COR-L47 (cell line): ENCODE results near the gene FBN2.

Experiments
- DNase-seq: peaks from one replicate; lab custom pipeline; 2025; lab: John Stamatoyannopoulos, UW

The FBN2 gene

DNA sequence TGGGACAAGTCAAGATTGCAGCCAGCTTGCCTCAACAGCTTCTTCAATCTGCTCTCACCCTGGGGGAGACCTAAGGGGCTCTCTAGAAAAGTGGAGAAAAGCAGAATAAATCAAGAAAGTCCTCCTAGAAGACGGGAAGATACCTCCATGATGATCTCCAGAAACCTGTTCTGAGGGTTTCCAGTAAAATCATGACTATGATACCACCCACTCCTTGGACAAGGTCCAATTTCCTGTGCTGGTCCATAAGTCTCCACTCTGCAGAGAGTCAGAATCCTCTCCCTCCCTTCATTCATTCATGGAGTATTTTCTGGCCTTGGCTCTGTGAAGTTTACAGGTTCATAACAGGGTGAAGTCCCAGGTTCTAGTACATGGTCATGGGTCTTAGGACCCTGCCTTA is 285.8 kb downstream of the FBN2 start:
- no peak for DNase-seq

DNA sequence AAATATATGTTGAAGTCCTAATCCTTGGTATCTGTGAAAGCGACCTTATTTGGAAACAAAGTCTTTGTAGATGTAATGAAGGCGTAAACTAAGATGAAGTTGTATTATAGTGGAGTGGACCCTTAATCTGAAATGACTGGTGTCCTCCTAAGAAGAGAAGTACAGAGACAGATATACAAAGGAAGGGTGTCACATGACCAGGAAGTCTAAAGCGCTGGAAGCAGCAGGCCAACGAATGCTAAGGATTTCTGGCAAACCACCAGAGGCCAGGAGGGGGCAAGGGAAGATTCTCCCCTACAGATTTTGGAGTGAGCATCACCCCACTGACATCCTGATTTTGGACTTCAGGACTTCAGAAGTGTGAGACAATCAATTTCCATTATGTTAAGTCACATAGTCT is 292.1 kb downstream of the FBN2 start:
- no peak for DNase-seq

DNA sequence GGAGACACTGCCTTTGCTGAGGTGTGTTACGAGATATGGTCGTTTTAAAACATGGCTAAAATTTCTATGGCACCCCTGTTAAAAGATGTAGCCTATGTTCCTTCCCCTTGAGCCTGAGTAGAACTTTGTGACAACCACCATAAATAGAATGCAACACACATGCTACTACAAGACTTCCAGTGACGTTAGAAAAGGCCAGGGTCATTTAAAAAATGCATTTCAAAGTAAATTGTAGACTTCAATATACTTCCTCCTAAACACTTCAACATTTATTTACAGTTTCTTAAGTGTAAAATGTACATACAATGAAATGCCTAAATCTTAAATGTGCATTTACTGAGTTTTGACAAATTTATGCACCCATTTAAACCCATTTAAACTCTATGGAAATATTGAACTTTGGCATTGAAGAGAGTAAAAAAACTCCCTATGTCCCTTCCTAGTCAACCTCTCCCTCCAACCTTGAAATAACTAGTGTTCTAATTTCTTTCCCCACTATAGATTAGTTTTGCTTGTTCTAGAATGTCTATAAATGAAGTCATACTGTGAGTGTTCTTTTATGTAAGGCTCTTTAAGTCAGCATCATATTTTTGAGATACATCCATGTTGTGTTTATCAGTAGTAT is 294.0 kb downstream of the FBN2 start:
- no peak for DNase-seq

DNA sequence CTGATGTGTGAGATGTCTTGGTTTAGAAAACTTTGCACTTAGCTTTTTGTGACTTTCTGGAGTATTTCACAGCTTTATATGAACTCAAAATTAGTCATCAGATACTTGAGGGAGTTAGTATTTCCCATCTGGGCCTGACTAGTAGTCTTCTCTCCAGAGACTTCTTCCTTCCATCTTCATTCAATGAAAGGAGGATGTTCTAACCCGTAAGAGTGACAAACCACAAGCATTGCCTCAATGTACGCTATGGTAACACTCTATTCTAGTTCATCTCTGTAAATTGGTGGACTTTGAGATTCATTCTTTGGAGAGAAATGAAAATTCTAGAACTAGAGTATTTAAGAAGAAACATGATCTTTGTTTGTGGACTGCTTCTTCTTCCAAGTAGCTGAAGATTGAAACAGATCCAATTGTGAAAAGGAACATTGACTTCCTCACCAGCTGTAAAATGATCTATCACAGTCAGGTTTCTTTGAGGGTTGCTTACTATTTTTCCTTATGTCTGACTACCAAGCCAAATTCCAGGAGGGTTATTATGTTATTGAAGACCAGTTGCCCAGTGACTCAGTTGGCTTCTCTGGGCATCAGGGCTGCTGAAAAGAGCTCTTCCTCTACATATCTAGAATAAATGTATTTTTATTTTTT is 296.9 kb downstream of the FBN2 start:
- DNase-seq: no peak

DNA sequence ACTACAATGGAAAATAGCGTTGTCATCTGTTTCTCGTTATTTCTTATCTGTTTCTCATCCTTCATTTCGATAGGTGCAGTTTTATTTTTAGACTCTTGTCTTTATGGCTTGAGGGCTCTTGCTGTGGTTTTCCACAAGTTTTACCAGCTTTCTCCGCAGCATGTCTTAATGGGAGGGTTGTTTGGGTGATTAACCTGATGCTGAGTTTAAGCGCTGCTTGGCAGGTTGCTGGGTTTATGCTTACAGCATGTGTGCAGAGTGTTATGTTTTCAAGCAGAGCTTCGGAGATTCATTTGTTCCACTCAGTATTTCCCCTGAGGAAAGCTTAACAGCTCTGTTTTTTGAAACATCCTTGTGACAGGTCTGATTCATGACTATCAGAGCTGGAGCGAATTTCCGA is 300.5 kb downstream of the FBN2 start:
- no peak for DNase-seq

DNA sequence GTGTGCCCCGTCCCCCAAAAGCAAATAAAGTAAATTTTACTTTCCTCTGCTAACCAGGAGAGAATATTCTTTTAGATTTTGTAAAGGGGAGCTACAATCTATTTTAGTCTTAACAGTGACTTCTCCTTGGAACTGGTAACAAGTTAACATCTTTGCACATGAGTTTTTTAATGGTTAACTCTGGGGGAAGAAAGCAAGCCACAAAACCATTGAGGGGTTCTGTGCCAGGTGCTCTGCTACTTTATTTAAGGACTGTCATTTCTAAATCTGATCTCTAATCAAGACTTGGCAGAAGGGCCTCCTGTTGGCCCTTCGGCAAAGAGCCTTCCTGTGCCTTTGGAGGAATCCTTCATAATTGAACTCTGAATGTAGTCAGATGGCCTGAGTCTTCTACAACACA is 301.0 kb downstream of the FBN2 start:
- DNase-seq: no peak

DNA sequence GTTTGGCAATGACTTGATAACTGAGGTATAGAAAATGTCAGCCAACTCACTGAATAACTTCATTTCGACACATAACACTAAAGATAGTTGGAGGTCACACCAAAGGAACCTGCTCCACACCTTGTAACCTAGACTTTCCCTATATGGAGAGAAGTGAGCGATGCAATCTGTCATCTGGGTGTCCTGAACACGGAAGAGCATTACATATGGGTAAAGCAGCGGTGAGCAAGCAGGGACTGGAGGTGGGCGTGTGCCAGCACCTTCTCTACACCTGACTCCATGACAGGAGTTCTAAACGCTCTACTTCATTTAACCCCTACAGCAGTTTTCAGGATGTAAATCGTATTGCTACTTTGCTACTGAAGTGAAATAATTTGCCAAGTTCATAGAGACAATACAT is 301.7 kb downstream of the FBN2 start:
- DNase-seq: no peak

DNA sequence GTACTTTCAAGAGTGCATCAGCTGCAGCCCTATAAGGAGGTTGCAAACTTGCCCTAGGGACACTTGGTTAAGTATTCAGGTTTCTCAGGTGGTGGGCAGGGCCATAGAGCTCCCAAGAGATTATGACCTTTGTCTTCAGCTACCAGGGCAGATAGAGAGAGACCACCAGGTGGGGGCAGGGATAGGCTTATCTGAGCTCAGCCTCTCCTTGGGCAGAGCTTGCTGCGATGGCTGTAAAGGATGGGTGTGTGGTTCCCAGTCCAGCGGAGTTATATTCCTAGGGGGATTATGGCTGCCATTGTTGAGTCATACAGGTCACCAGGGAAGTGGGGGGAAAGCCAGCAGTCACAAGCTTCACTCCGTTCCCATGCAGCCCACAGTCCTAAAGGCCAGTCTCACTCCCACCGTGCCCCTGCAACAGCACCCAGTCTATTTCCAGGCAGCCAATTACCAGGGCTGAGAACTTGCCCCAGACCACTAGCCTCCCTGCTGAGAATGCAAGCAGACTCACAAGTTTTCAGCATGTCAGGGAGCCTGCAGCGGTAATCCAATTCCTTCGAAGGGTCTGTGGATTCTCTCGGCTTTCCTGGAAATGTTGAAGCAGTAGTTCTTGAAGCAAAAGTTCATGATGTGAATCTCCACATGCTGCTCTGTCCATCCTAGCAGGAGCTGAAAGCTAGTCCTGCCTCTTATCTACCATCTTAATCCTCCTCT is 303.0 kb downstream of the FBN2 start:
- no peak for DNase-seq

DNA sequence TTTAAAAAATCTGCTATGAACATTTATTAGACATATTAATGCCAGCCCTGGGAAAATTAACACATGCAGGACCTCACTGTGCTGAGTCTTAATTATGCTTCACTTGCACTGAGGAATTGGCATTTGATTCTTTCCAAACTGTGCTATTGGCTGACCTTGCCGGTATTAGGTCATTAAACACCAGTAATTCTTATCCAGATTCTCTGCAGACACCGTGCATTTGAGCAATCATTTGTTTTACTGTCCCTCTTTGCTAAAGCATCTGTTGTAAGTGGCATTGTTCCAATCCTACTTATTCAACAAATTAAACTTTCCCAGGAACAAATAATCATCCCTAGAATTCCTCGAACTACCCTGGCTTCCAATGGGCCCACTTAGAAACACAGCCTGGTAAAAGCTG is 309.5 kb downstream of the FBN2 start:
- DNase-seq: no peak

DNA sequence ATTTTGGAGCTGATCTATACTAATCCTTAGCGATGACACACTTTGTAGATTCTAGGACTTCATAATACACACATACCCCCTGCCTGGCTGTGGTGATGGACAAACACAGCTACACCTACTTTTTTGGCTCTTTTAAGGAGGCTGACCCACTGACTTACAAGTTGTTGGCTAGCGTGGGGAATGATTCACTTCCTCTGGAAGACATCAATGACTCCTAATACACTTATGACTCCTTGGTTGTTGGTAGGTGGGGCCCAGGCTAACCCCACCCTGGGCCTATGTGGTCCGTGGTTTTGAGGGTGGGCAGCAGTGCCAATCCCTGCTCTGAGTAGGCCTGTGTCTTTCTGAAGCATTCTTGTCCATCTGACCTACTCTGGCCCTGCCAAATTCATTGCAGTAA is 310.0 kb downstream of the FBN2 start:
- no peak for DNase-seq

DNA sequence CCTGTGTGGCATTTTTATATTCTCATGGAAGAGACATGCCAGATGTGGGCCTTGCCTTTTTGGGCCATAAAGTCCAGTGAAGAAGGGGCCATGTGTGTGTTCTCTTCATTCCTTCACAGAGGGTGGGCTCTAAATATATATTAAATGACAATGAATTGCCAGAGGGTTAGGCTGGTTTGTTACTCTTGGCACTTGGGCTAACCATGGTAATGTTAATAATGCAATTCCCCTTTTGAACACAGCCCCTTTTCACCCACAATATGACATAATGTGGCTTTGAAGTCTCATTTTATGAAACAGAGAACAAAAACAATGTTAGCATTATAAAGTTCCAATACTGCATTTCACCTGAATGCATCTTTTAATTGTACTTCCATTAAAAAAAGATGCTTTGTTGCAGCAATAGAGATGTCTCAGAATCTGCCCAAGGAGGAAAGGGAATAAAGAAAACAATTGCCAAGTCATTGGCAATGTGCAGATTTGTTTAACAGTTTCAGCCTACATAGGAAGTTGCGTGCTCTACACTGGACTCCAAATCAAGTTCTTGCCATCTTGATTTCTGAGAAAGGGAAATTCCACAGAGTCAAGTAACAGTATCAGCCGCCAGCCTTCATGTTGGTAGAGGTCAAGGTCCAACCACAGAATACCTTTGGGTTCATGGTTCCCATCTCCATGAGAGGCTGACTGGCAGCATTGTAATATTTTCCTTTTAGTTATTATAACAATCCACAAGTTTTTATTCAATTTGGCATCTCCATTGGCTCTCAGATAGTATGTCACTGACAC is 312.6 kb downstream of the FBN2 start:
- DNase-seq: no peak

DNA sequence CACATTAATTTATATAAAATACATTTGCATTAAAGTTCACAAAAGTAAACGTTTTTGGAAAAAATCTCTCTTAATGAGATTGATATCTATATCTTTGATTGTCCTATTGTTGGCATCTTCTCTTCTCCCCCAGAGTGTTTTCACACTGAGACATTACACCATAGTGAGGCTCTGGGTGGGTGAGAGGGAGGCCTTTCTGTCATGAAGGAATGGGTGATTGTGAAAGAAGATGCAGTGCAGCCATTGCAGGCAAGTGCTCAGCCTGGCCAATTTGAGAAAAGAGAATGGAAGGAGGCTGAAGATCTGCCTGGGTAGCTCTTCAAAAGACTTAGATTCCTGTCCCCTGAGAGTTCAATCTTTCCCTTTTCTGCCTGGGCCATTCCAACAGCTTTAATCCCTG is 313.7 kb downstream of the FBN2 start:
- no peak for DNase-seq

DNA sequence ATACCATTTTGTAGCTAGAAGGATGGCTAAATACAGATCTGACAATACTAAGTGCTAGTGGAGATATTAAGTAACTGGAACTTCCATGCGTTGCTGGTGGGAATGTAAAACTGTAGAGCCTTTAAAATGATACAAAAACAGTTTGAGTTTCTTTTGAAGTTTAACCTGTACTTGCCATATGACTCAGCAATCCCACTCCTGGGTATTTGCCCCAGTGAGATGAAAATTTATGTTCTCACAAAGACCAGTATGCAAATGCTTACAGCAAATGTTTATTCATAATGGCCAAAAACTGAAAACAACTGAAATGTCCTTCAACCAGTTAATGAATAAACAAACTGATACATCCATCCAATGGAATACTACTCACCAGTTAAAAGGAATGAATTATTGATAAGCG is 317.2 kb downstream of the FBN2 start:
- no peak for DNase-seq

DNA sequence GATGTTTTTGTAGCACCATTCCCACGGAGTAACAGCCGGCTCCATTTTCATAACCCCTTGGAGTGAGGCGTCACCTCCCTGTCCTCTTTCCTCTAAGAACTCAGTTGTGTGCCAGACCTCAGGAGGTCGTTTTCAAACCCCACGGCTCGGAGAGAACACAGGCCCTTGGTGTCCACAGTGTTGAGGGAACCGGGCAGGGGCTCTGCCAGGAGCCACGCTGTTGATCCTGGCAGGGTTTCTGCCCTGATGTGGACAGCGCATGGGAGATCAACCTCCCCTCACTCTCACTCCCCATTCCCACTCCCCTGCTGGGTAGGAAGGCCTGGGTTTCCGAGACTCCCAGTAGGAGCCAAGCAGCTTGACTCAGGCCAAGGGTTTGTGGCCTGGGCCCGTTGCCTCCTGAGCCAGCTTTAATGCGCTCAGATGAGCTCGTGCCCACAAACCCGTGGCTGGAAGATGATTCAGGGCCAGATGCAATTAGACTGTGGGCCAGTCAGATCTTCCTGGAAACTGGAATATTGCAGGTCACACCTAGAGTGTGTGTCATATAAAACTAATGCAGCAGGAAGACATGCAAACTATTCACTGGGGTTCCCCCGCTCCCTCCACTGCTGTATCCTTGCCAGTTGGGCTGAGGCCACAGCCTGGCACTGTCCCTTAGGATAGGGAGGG is 321.0 kb downstream of the FBN2 start:
- DNase-seq: no peak

DNA sequence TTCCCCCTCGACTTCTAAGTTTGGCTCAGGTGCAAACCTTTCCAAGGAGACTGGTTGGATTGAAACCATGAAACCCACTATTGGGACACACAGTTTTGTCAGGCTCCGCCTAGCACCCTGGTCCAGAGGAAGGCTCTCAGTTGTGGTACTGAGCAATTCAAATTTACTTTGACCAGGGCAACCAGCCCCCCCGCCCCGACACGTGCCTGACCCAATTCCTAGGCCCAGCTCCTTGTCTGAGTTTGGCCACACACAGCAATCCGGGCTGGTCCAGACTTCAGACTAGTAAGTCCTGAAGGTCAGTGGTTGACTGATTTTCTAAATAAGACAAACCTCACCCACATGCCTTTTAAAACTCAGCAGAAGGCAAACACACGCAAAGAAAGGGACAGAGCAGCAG is 321.8 kb downstream of the FBN2 start:
- DNase-seq: no peak

DNA sequence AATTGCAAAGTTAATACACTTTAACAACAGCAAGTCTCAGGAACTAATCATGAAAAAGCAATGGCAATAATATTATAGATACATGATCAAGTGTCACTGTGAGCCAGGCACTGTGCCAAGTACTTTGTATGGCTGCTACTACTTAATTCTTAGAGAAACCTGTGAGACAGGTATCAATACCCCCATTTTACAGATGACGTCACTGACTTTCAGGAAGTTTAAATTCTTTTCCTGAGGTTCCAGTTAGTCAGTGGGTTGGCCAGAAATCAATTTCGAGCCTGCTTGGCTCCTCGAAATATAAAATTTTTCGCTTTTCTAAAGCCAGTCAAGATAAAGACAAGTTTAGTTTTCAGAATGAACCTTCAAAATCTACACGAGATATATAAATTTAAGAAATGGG is 324.2 kb downstream of the FBN2 start:
- no peak for DNase-seq

DNA sequence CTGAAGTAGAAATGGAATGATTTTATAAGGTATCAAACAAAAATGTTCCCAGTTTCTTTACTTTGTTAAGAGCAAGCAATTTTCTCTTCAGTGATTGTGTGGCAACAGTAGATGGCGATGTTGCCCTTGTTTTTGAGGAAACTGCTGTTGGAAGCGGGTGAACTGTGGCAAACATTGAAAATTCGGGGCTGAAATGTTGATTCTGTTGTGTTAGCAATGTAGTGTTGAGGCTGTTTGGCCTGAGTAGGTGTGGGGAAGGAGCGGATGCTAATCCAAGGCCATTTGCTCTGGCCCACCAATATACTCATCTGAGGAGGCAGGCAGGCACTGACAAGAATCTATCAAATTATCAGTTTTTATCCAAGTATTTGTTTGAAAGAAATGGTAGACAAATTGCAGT is 324.7 kb downstream of the FBN2 start:
- peak; percentile 53 for DNase-seq

DNA sequence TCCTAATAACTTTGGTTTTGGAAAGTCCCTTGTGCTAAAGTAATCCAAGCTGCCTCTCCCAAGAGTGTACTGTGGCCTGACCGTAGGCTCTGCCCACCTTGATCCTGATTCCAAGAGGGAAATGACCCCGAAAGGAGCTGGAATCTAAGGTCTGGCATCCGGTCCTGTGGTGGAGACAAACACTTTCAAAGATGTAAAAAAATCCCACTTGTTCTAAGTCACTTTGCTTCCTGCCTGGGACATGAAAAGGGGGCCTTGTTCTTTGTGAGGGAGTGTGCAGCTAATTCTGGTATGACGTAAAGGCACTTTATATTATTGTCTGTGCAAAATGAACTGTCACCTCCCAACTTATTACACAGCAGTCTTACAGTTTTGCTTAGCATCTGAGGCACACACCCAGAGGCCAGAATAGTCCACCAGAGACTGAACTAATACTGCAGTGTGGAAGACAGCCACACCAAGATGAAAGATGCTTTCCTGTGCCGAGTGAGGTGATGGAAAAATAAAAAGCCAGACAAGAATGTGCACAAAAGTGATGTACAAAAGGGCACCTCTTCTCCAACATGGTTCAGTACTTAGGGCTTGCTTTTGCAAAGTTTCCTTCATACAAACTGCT is 325.7 kb downstream of the FBN2 start:
- no peak for DNase-seq

DNA sequence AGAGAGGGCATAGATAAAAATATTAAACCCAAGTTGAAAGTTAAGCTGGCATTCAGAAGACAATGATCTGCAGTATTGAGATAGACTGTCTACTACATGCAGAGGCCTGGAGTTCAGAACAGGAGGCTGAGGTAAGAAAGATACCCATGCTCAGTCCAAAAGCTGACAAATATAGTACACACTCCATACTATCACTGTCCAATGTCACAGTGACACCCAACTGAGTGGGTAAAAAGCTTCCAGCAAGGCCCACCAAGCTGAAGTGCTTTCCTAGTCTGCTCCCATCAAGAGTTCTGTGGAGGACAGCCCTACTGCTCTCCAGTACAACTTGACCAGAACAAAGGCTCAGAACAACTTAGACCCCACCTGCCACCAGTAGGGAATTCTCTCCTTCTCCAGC is 329.6 kb downstream of the FBN2 start:
- DNase-seq: no peak
